ENCODE measurements around the gene NSUN6.

NSUN6 gene

GRCh38 chr10:18505456-18506118 lies 145.8 kb downstream of the NSUN6 start:
- DNase-seq (ENCODE audit: extremely low read depth in 1 of 2, low read depth in 1 of 2) = no peak

GRCh38 chr10:18504161-18504560 lies 147.2 kb downstream of the NSUN6 start:
- DNase-seq (ENCODE audit: extremely low read depth in 1 of 2, low read depth in 1 of 2) = no peak

GRCh38 chr10:18501629-18502028 lies 149.8 kb downstream of the NSUN6 start:
- no peak for DNase-seq (ENCODE audit: extremely low read depth in 1 of 2, low read depth in 1 of 2)

GRCh38 chr10:18501198-18501597 lies 150.2 kb downstream of the NSUN6 start:
- no peak for DNase-seq (ENCODE audit: extremely low read depth in 1 of 2, low read depth in 1 of 2)

GRCh38 chr10:18500576-18500975 lies 150.8 kb downstream of the NSUN6 start:
- no peak for DNase-seq (ENCODE audit: extremely low read depth in 1 of 2, low read depth in 1 of 2)

- no peak for DNase-seq (ENCODE audit: extremely low read depth in 1 of 2, low read depth in 1 of 2)
Observed at GRCh38 chr10:18498998-18499397, 152.4 kb downstream of the NSUN6 start.

- no peak for DNase-seq (ENCODE audit: extremely low read depth in 1 of 2, low read depth in 1 of 2)
Observed at GRCh38 chr10:18497806-18498369, 153.5 kb downstream of the NSUN6 start.

Data from stimulated activated CD8-positive, alpha-beta memory T cell treated with anti-CD3 and anti-CD28 coated beads, Interleukin-7, amount 100 ng/mL, for 48 hours (primary cell).